ENCODE measurements around the gene CLEC5A.
"Not testable (repeated sequence)": the region's sequence is repeated elsewhere in the genome, so short reads cannot be mapped to it uniquely, and the experiment has no call there.

CLEC5A gene

DNA sequence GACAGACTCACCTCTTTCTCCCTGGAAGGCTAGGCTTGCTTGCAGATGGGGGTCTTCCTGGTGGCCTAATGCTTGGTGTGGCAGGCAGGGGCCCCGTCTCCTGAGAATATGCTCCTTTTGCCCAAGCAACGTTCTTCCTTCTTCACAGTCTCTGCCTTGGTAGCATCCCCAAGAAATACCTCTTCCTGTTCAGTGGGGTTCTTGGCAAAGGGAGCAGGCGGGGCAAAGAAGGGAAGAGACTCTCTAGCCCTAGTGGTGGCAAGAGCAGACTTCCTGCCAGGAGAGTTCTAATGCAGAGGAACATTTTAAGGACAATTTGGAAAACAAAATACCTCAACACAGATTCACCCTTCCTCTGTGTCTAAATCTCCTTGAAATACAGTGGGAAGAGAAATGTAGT lies at the start of gene CLEC5A:
Gene CLEC5A, minus strand, starts transcription at position 179 of the 400 bp plus-strand sequence. CDS start 682 bp downstream, outside the sequence.
- Histone ChIP-seq H3K4me3 (ENCODE audit: low read length) (no peak within 1 kb of the TSS), H3K27me3 (ENCODE audit: control insufficient read depth, insufficient read depth, low read length) (no peaks in the 10 kb centered on the region), H3K9me3 (ENCODE audit: control insufficient read depth, low read length) (no peaks in the 10 kb centered on the region), H3K36me3 (ENCODE audit: control insufficient read depth, insufficient read depth, low read length) (no peaks in the 10 kb centered on the region), H3K9ac (ENCODE audit: low read length) (no peak within 1 kb of the TSS), H3K4me1 (ENCODE audit: control insufficient read depth, insufficient read depth, low read length) (no peaks in the 10 kb centered on the region)

DNA sequence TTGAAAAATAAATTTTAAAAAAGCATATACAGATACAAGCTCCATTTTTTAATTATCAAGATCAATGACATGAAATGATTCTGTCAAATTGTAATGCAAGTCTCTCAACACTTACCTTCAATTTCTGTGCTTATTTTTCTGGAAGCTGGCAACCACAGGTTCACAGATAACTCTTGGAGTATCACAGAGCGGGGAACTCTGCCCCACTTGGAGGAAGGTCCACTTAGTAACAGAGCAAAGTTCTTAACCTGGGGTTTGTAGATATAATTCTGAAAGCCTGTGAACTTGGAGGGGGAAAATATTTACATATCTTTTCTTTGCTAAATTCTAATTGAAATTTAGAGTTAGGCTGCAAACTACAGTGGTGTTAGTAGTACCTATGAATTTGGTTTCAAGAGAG lies 46.6 kb upstream of the CLEC5A start:
- peaks cover 2% of the 10 kb centered on the region for H3K4me1 ChIP-seq (ENCODE audit: control insufficient read depth, insufficient read depth, low read length)
- H3K4me3 ChIP-seq (ENCODE audit: low read length), result no peak overlapping the region
- H3K9ac ChIP-seq (ENCODE audit: low read length), result no peak overlapping the region
- no peaks in the 10 kb centered on the region for H3K27me3 ChIP-seq (ENCODE audit: control insufficient read depth, insufficient read depth, low read length)
- no peaks in the 10 kb centered on the region for H3K9me3 ChIP-seq (ENCODE audit: control insufficient read depth, low read length)
- no peaks in the 10 kb centered on the region for H3K36me3 ChIP-seq (ENCODE audit: control insufficient read depth, insufficient read depth, low read length)

DNA sequence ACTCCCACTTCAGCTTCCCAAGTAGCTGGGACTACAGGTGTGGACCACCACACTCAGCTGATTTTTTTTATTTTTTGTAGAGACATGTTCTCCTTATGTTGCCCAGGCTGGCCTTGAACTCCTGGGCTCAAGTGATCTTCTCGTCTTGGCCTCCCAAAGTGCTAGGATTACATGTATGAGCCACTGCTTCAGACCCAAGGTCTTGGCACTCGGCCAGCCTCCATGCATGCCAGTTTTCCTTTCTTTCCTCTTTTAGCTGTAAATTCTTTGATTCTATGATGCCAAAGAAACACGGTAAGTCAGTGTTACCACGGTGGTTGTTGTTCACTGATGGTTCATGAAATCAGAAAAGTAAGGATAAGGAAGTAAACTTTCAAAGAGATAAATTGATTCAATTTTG lies 45.9 kb upstream of the CLEC5A start:
- peaks cover 7% of the 10 kb centered on the region for H3K4me1 ChIP-seq (ENCODE audit: control insufficient read depth, insufficient read depth, low read length)
- no peak overlapping the region for H3K4me3 ChIP-seq (ENCODE audit: low read length)
- no peaks in the 10 kb centered on the region for H3K9me3 ChIP-seq (ENCODE audit: control insufficient read depth, low read length)
- H3K9ac ChIP-seq (ENCODE audit: low read length), result no peak overlapping the region
- no peaks in the 10 kb centered on the region for H3K36me3 ChIP-seq (ENCODE audit: control insufficient read depth, insufficient read depth, low read length)
- H3K27me3 ChIP-seq (ENCODE audit: control insufficient read depth, insufficient read depth, low read length), result no peaks in the 10 kb centered on the region

DNA sequence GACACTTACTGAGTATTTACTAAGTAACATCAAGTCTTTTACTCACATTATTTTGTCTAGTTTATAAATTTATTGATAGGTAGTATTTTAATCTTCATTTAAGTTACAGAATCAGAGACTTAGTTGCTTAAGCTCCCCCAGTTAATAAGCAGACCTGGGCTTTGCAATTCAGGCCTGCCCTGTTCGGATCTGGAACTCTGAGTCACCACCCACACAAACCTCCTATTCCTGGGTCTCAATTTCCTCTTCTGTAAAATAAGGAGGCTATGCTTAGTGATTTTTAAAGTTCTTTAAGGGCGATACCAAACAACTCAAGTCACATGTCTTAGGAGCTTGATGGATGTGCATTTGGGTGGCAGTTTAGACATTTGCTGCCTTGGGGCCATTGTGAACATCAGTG lies 45.4 kb upstream of the CLEC5A start:
- Histone ChIP-seq H3K36me3 (ENCODE audit: control insufficient read depth, insufficient read depth, low read length) (no peaks in the 10 kb centered on the region), H3K4me3 (ENCODE audit: low read length) (no peak overlapping the region), H3K27me3 (ENCODE audit: control insufficient read depth, insufficient read depth, low read length) (no peaks in the 10 kb centered on the region), H3K4me1 (ENCODE audit: control insufficient read depth, insufficient read depth, low read length) (peaks cover 7% of the 10 kb centered on the region), H3K9ac (ENCODE audit: low read length) (no peak overlapping the region), H3K9me3 (ENCODE audit: control insufficient read depth, low read length) (no peaks in the 10 kb centered on the region)

DNA sequence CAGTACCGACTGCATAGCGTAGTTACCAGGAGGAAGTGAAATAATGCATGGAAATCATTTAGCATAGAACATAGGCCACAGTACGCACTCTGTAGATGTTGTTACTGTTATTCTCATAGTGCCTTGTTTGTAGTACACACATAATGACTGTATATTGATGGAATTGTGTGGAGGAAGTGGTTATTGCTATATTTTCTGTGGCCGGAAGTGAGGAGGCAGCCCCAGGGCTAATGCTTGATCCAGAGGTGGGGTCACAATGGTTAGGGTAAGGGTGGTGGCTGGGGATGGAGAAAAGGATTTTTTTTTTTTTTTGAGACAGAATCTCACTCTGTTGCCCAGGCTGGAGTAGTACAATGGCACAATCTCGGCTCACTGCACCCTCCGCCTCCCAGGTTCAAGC lies 44.4 kb upstream of the CLEC5A start:
- H3K9ac ChIP-seq (ENCODE audit: low read length), result no peak overlapping the region
- H3K27me3 ChIP-seq (ENCODE audit: control insufficient read depth, insufficient read depth, low read length), result no peaks in the 10 kb centered on the region
- no peaks in the 10 kb centered on the region for H3K9me3 ChIP-seq (ENCODE audit: control insufficient read depth, low read length)
- peaks cover 7% of the 10 kb centered on the region for H3K4me1 ChIP-seq (ENCODE audit: control insufficient read depth, insufficient read depth, low read length)
- H3K36me3 ChIP-seq (ENCODE audit: control insufficient read depth, insufficient read depth, low read length), result no peaks in the 10 kb centered on the region
- H3K4me3 ChIP-seq (ENCODE audit: low read length), result no peak overlapping the region

DNA sequence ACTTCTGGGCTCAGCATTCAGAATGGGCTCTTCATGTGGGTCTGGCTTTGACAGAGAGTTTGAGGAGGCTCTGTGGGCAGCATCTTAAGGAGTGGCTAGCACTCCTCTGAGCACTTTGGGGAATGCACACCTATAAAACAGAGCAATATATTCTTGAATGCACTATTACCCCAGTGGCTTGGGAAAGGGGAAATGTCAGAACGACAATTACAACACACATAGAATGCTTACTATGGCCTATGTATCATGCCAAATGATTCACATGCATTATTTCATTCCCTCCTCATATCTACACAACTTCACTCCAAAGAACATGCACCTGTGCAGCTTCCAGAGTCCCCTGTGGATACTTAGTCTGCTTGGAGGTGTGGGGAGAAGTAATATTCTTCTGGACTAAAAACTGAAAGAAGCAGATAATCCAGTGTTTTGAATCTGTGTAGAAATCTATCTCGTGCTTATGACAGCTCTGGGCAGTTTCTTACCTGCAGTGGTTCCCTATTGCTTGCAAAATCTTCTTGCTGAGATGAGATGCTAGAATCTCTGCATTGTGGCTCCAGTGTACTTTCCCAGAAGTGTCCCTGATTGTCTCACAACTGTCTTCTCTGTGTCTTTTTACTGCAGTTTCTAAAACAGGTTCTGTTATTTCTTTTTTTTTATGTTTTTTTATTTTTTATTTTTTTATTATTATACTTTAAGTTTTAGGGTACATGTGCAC lies 43.4 kb upstream of the CLEC5A start:
- Histone ChIP-seq H3K4me1 (ENCODE audit: control insufficient read depth, insufficient read depth, low read length) (peaks cover 7% of the 10 kb centered on the region), H3K9ac (ENCODE audit: low read length) (no peak overlapping the region), H3K4me3 (ENCODE audit: low read length) (no peak overlapping the region), H3K36me3 (ENCODE audit: control insufficient read depth, insufficient read depth, low read length) (no peaks in the 10 kb centered on the region), H3K9me3 (ENCODE audit: control insufficient read depth, low read length) (no peaks in the 10 kb centered on the region), H3K27me3 (ENCODE audit: control insufficient read depth, insufficient read depth, low read length) (no peaks in the 10 kb centered on the region)

DNA sequence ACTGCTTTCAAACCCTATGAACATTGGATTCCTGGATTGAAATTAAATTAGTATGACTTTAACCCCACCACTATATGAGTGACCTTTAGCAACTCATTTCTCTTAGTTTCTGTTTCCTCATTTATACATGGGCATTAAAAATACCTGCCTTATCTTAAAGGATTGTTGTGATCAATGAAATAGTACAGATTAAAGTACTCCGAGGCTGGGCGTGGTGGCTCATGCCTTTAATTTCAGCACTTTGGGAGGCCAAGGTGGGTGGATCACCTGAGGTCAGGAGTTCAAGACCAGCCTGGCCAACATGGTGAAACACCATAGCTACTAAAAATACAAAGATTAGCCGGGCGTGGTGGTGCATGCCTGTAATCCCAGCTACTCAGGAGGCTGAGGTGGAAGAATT lies 41.0 kb upstream of the CLEC5A start:
- H3K9me3 ChIP-seq (ENCODE audit: control insufficient read depth, low read length); H3K36me3 ChIP-seq (ENCODE audit: control insufficient read depth, insufficient read depth, low read length); H3K27me3 ChIP-seq (ENCODE audit: control insufficient read depth, insufficient read depth, low read length); H3K9ac ChIP-seq (ENCODE audit: low read length); H3K4me1 ChIP-seq (ENCODE audit: control insufficient read depth, insufficient read depth, low read length); H3K4me3 ChIP-seq (ENCODE audit: low read length): not testable (repeated sequence)

DNA sequence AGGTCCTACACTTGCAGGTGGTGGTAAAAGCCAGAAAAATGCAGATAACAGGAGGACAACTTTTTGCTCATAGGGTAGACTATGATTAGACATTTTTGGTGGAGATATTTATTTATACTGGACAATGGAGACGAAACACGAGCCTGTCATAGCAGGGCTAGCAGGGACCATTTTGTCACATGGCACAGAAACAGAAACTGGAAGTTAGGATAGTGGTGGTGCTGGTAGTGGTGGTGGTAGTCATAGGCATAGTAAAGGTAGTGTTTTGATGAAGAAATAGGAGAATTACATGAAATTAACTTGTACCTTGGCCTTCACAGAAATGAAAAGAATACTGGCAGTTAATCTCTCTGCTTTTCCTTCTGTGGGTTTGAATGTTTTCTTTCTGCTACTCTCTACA lies 40.1 kb upstream of the CLEC5A start:
- no peaks in the 10 kb centered on the region for H3K36me3 ChIP-seq (ENCODE audit: control insufficient read depth, insufficient read depth, low read length)
- no peaks in the 10 kb centered on the region for H3K9me3 ChIP-seq (ENCODE audit: control insufficient read depth, low read length)
- H3K9ac ChIP-seq (ENCODE audit: low read length), result no peak overlapping the region
- H3K4me1 ChIP-seq (ENCODE audit: control insufficient read depth, insufficient read depth, low read length), result peaks cover 7% of the 10 kb centered on the region
- no peaks in the 10 kb centered on the region for H3K27me3 ChIP-seq (ENCODE audit: control insufficient read depth, insufficient read depth, low read length)
- no peak overlapping the region for H3K4me3 ChIP-seq (ENCODE audit: low read length)

DNA sequence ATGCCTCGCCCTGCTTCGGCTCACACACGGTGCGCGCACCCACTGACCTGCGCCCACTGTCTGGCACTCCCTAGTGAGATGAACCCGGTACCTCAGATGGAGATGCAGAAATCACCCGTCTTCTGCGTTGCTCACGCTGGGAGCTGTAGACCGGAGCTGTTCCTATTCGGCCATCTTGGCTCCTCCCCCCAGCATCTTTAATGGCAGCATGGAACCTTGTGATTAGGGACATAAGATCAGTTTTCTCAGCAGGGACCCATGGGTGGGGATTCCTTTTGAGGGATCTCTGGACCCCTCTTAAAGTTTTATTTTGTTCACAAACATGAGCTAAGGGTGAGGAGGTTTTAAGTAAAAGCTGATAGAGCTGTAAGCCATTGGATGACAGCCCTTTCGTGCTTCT lies 39.2 kb upstream of the CLEC5A start:
- H3K36me3 ChIP-seq (ENCODE audit: control insufficient read depth, insufficient read depth, low read length); H3K4me3 ChIP-seq (ENCODE audit: low read length); H3K27me3 ChIP-seq (ENCODE audit: control insufficient read depth, insufficient read depth, low read length); H3K9ac ChIP-seq (ENCODE audit: low read length); H3K4me1 ChIP-seq (ENCODE audit: control insufficient read depth, insufficient read depth, low read length); H3K9me3 ChIP-seq (ENCODE audit: control insufficient read depth, low read length): not testable (repeated sequence)

DNA sequence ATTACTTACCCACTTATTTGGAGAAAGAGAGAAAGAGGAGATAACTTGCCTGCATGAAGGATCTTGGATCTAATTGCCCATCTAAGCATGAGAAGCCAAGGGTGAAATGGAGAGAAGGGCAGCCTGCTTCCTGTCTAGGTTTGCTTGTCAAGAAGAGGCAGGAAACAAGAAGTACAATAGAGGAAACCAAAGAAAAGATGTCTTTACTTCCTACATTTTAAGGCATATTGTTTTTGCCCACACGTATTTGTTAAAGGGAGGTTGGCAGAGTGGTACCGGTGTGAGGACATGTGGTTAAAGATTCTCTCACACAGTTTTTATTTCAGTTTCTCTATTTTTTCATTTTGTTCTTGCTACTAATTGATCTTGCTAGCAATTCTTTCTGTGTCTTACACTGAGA lies 32.8 kb upstream of the CLEC5A start:
- H3K9me3 ChIP-seq (ENCODE audit: control insufficient read depth, low read length), result no peaks in the 10 kb centered on the region
- no peaks in the 10 kb centered on the region for H3K36me3 ChIP-seq (ENCODE audit: control insufficient read depth, insufficient read depth, low read length)
- peaks cover 5% of the 10 kb centered on the region for H3K4me1 ChIP-seq (ENCODE audit: control insufficient read depth, insufficient read depth, low read length)

DNA sequence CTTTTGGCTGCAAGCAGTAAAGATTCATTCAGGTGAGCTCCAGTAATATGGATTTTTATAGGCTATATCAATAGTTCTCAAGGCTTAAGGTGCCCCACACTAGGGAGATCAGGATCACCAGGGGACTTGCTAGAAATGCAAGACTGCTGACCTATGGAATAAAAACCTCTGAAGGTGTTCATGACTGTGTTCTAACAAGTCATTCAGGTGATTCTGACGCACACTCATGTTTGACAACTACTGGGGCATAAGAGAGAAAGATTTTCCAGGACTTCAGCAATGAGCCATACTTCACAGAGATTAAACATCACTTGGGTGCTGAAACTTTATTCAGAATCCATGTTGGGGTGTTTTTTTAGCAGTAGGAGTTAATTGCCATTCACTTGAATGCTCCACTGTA lies 31.6 kb upstream of the CLEC5A start:
- no peak overlapping the region for H3K9ac ChIP-seq (ENCODE audit: low read length)

More for the DNA sequence above, 32.8 kb upstream of the CLEC5A start:
- Histone ChIP-seq H3K27me3 (ENCODE audit: control insufficient read depth, insufficient read depth, low read length) (no peaks in the 10 kb centered on the region), H3K9ac (ENCODE audit: low read length) (no peak overlapping the region), H3K4me3 (ENCODE audit: low read length) (no peak overlapping the region)

DNA sequence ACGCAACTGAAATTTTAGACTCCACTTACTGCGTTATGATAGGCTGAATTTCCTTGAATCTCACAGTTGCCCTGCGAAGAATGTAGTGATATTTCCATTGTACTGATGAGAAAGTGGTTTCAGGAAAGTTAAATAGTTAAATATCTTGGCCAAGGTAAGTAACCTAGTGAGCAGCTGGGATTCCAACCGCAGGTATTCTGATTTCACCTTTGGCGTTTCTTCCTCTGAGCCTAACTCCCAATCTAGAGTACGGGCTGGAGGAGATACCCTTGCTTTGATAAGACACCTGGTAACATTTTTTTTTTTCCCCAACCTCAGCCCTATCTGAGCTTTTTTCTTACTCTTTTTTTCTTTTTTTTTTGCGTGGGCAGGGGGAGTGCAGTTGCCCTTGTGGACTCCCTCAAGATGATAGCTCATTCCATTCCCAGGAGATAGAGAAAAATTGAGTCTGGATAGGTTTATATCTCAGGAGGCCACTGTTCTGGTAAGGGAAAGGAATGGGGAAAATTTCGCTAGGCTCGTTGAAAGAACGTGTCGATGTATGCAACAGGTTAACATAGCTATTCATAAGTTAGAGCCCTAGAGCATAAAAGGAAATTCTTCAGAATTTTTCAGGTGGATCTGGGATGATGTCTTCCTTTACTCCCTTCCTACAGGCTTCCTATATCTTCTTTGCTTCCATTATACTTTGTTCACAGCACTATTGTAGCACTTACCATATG lies 29.9 kb upstream of the CLEC5A start:
- Histone ChIP-seq H3K4me1 (ENCODE audit: control insufficient read depth, insufficient read depth, low read length) (peaks cover 5% of the 10 kb centered on the region), H3K27me3 (ENCODE audit: control insufficient read depth, insufficient read depth, low read length) (peaks cover 4% of the 10 kb centered on the region), H3K9ac (ENCODE audit: low read length) (no peak overlapping the region), H3K9me3 (ENCODE audit: control insufficient read depth, low read length) (no peaks in the 10 kb centered on the region), H3K36me3 (ENCODE audit: control insufficient read depth, insufficient read depth, low read length) (no peaks in the 10 kb centered on the region), H3K4me3 (ENCODE audit: low read length) (no peak overlapping the region)

More for the DNA sequence above, 31.6 kb upstream of the CLEC5A start:
- Histone ChIP-seq H3K4me3 (ENCODE audit: low read length) (no peak overlapping the region), H3K27me3 (ENCODE audit: control insufficient read depth, insufficient read depth, low read length) (peaks cover under 1% of the 10 kb centered on the region), H3K9me3 (ENCODE audit: control insufficient read depth, low read length) (no peaks in the 10 kb centered on the region), H3K4me1 (ENCODE audit: control insufficient read depth, insufficient read depth, low read length) (peaks cover 5% of the 10 kb centered on the region), H3K36me3 (ENCODE audit: control insufficient read depth, insufficient read depth, low read length) (no peaks in the 10 kb centered on the region)
